Measurements from ENCODE around the gene KRTAP20-1.

KRTAP20-1 gene

DNA sequence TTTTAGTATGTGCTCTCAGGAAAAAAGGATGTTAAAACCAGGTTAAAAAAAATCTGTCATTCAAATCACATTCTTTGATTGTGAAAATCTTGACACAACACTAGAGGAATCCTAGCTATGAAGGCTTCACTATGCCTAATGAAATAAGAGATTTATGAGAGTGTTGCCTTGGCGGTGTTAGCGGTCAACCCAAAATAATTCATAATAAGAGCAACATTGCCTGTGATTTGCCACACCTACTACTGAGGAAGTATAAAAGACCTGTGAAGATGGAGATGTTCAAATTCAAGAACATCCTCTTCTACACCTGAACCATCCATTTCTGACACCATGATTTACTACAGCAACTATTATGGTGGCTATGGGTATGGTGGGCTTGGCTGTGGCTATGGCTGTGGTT is at the start of gene KRTAP20-1:
TSS of gene KRTAP20-1 (plus strand) at position 301 of the 400 bp plus-strand sequence. CDS start at position 331, 30 bp downstream.
- POLR2A ChIA-PET = no interaction called here
- TF ChIP-seq, protein P1, sequence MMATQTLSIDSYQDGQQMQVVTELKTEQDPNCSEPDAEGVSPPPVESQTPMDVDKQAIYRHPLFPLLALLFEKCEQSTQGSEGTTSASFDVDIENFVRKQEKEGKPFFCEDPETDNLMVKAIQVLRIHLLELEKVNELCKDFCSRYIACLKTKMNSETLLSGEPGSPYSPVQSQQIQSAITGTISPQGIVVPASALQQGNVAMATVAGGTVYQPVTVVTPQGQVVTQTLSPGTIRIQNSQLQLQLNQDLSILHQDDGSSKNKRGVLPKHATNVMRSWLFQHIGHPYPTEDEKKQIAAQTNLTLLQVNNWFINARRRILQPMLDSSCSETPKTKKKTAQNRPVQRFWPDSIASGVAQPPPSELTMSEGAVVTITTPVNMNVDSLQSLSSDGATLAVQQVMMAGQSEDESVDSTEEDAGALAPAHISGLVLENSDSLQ (IDR thresholded peaks at IDR 0.05) = no peak
- no peak for TF ChIP-seq HDGF (IDR thresholded peaks at IDR 0.05; ENCODE audit: borderline replicate concordance)
- no peak for TF ChIP-seq BHLHE40 (IDR thresholded peaks at IDR 0.05; ENCODE audit: borderline replicate concordance)
- TF ChIP-seq SUZ12 (IDR thresholded peaks at IDR 0.05) = no peak
- no peak for TF ChIP-seq TARDBP (IDR thresholded peaks at IDR 0.05)
- no peak for TF ChIP-seq FOXM1 (IDR thresholded peaks at IDR 0.05; ENCODE audit: borderline replicate concordance)
- no peak for TF ChIP-seq NFRKB (IDR thresholded peaks at IDR 0.05)
- TF ChIP-seq L3MBTL2 (conservative IDR thresholded peaks at IDR 0.05) = no peak
- no peak for TF ChIP-seq CTBP1 (IDR thresholded peaks at IDR 0.05; ENCODE audit: borderline replicate concordance)
- TF ChIP-seq ELF4 (IDR thresholded peaks at IDR 0.05) = no peak
- no peak for TF ChIP-seq FOXA1 (IDR thresholded peaks at IDR 0.05)
- no peak for TF ChIP-seq LEF1 (IDR thresholded peaks at IDR 0.05; ENCODE audit: borderline replicate concordance)
- no peak for TF ChIP-seq SP1 (IDR thresholded peaks at IDR 0.05)
- TF ChIP-seq ZNF384 (IDR thresholded peaks at IDR 0.05) = no peak
- TF ChIP-seq FOXK2 (IDR thresholded peaks at IDR 0.05) = no peak
- no peak for TF ChIP-seq ARNT (IDR thresholded peaks at IDR 0.05)
- DNase-seq (ENCODE audit: extremely low spot score) = no peak
- CTCF ChIA-PET = no interaction called here

DNA sequence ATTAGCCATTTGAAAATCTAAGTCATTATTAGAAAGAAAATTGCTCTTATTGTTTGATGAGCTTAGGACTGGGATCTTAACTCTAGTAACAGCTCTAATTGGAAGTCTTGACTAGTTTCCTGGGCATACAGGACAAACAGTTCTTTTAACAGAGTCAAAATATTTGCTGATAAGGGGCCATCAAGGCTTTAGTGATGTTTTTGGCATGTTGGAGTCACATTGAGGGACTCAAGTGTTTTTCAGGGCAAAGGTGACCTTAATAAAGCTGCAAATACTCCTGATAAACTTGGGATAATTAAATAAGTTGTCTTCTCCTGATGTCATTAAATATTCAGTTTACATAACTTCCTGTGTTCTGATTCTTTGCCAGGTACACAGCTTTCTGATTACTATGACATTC is 48.6 kb upstream of the KRTAP20-1 start:
- DNase-seq (ENCODE audit: extremely low spot score) = no peak
- ChIA-PET CTCF (no interaction called here), POLR2A (no interaction called here)
- no peak for TF ChIP-seq TARDBP (IDR thresholded peaks at IDR 0.05)
- TF ChIP-seq, protein P1 (IDR thresholded peaks at IDR 0.05) = no peak

DNA sequence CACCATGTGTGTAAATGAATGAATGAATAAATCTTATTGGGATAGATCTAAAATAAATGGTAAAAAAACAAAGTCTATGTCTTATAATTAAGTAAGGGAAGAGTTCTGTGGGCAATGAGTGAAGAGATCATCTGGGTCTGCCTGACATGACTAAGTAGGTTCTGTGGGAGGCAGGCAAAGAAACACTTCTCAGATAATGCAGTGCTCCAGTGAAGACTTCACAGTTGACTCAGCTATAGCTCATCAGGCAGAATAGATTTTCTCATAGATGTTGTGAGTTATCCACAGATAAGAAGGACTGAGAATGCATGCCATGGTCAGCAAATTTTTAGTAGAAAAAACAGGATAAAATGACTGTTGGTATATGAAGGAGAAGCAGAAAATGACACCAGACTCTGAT is 38.5 kb upstream of the KRTAP20-1 start:
- no peak for DNase-seq (ENCODE audit: extremely low spot score)
- ChIA-PET POLR2A (no interaction called here), CTCF (no interaction called here)
- TF ChIP-seq NFRKB (IDR thresholded peaks at IDR 0.05) (no peak), ARNT (IDR thresholded peaks at IDR 0.05) (no peak), BHLHE40 (IDR thresholded peaks at IDR 0.05; ENCODE audit: borderline replicate concordance) (no peak), CTBP1 (IDR thresholded peaks at IDR 0.05; ENCODE audit: borderline replicate concordance) (no peak), LEF1 (IDR thresholded peaks at IDR 0.05; ENCODE audit: borderline replicate concordance) (no peak), ELF4 (IDR thresholded peaks at IDR 0.05) (no peak), FOXA1 (IDR thresholded peaks at IDR 0.05) (no peak), L3MBTL2 (conservative IDR thresholded peaks at IDR 0.05) (no peak), HDGF (IDR thresholded peaks at IDR 0.05; ENCODE audit: borderline replicate concordance) (no peak), TARDBP (IDR thresholded peaks at IDR 0.05) (no peak), ZNF384 (IDR thresholded peaks at IDR 0.05) (no peak), SP1 (IDR thresholded peaks at IDR 0.05) (no peak), FOXM1 (IDR thresholded peaks at IDR 0.05; ENCODE audit: borderline replicate concordance) (no peak), FOXK2 (IDR thresholded peaks at IDR 0.05) (no peak)
- TF ChIP-seq, protein P1 (IDR thresholded peaks at IDR 0.05) = no peak

DNA sequence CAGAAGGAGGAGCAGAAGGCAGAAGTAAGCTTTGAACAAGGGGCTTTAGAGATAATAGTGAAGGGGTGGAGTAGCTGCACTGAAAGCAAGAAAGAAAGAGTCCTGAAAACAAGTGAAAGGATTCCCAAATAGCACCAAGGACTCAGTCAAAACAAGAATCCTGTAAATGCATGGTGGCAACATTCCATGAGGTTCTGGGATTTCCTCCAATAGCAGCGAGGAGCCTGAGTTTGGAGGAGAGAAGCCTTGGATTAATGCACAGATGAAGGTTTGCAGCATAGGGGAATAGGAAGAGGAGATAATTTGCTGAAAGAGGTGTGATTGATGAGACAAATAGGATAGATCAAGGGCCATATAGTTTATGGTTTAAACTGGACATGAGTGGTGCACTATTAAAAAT is 36.9 kb upstream of the KRTAP20-1 start:
- POLR2A ChIA-PET = no interaction called here
- no peak for DNase-seq (ENCODE audit: extremely low spot score)
- TF ChIP-seq CTBP1 (IDR thresholded peaks at IDR 0.05; ENCODE audit: borderline replicate concordance) (no peak), FOXA1 (IDR thresholded peaks at IDR 0.05) (no peak), SUZ12 (IDR thresholded peaks at IDR 0.05) (no peak), HDGF (IDR thresholded peaks at IDR 0.05; ENCODE audit: borderline replicate concordance) (no peak), NFRKB (IDR thresholded peaks at IDR 0.05) (no peak)
- CTCF ChIA-PET = no interaction called here

DNA sequence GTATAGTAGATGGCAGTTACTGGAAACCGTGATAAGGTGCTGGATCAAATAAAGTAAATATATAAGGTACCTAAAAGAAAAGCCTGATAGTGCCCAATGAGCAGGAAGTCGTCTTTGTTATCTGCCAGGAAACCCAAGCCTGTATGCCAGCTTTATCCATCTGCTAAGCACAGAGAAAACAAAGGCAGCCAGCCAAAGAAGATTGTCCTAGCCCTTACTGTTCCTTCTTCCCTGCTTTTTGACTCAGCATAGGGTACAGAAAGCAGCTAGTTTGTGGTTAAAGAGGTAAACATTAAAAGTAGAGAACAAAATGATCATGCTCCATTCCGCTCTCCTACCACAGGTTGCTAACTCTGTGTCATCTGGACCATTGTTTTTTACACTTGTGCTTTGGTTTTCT is 36.1 kb upstream of the KRTAP20-1 start:
- ChIA-PET CTCF (no interaction called here), POLR2A (no interaction called here)
- no peak for DNase-seq (ENCODE audit: extremely low spot score)
- TF ChIP-seq LEF1 (IDR thresholded peaks at IDR 0.05; ENCODE audit: borderline replicate concordance) = no peak
- TF ChIP-seq CTBP1 (IDR thresholded peaks at IDR 0.05; ENCODE audit: borderline replicate concordance) = no peak
- TF ChIP-seq ZNF384 (IDR thresholded peaks at IDR 0.05) = no peak
- TF ChIP-seq L3MBTL2 (conservative IDR thresholded peaks at IDR 0.05) = no peak
- TF ChIP-seq FOXM1 (IDR thresholded peaks at IDR 0.05; ENCODE audit: borderline replicate concordance) = no peak
- TF ChIP-seq SP1 (IDR thresholded peaks at IDR 0.05) = no peak
- TF ChIP-seq BHLHE40 (IDR thresholded peaks at IDR 0.05; ENCODE audit: borderline replicate concordance) = no peak
- TF ChIP-seq TARDBP (IDR thresholded peaks at IDR 0.05) = no peak
- TF ChIP-seq ELF4 (IDR thresholded peaks at IDR 0.05) = no peak
- TF ChIP-seq, protein P1 (IDR thresholded peaks at IDR 0.05) = no peak
- TF ChIP-seq ARNT (IDR thresholded peaks at IDR 0.05) = no peak
- no peak for TF ChIP-seq SUZ12 (IDR thresholded peaks at IDR 0.05)
- no peak for TF ChIP-seq NFRKB (IDR thresholded peaks at IDR 0.05)
- TF ChIP-seq FOXA1 (IDR thresholded peaks at IDR 0.05) = no peak

DNA sequence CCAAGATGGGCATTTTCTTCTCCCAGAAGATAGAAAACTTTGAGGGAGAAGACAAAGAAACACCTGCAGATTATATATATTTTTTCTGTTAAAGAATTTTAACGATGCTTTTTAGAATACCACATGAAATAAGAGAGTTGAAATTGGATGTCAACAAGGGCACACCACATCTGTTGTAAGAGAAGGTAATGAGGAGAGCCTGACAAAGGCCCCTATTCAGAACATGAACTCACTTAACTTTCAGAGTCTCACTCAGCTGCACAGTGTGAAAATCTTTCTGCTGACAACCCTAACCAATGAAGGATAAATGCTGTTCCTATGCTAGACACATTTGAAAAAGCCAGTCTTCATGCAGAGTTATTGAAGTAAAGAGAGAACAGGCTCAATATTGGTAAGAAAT is 33.4 kb upstream of the KRTAP20-1 start:
- ChIA-PET POLR2A (no interaction called here), CTCF (no interaction called here)
- no peak for TF ChIP-seq FOXK2 (IDR thresholded peaks at IDR 0.05)

More for the DNA sequence above, 33.4 kb upstream of the KRTAP20-1 start:
- DNase-seq (ENCODE audit: extremely low spot score) = no peak
